Activated naive CD8-positive, alpha-beta T cell treated with anti-CD3 and anti-CD28 coated beads, Interleukin-2, amount 50 U/mL, for 24 hours (primary cell): ENCODE results near the gene DRAXIN.

ENCODE experiments used
- ATAC-seq: fragments of 150-1000 bp; cut with Tn5 transposase; one replicate; pipeline ENCODE4 v1.10.0; 2021
- DNase-seq: peaks from one replicate; pipeline ENCODE4 v3.0.0; 2021
- H3K27ac Mint-ChIP-seq: one replicate; pipeline ENCODE4 v1.8.0; 2021; ENCODE audit warnings: mild to moderate bottlenecking, mixed read lengths
- H3K27me3 Mint-ChIP-seq: one replicate; pipeline ENCODE4 v1.8.0; 2021; ENCODE audit warnings: mixed read lengths
- H3K36me3 Mint-ChIP-seq: one replicate; pipeline ENCODE4 v1.8.0; 2021; ENCODE audit warnings: low read depth, mixed read lengths
- H3K4me1 Mint-ChIP-seq: one replicate; pipeline ENCODE4 v1.8.0; 2021; ENCODE audit warnings: mixed read lengths
- H3K4me3 Mint-ChIP-seq: one replicate; pipeline ENCODE4 v1.8.0; 2021; ENCODE audit warnings: mild to moderate bottlenecking, moderate library complexity, mixed read lengths
- H3K9me3 Mint-ChIP-seq: one replicate; pipeline ENCODE4 v1.8.0; 2021; ENCODE audit warnings: mixed read lengths

The DRAXIN gene

GRCh38 chr1:11652203-11652780, 39.2 kb upstream of the DRAXIN start:
- peaks cover 26% of the 10 kb centered on the region for H3K4me1 Mint-ChIP-seq
- DNase-seq (no peak), ATAC-seq (no peak)
- H3K4me3 Mint-ChIP-seq, result no peak overlapping the region
- no peaks in the 10 kb centered on the region for H3K9me3 Mint-ChIP-seq
- H3K36me3 Mint-ChIP-seq, result no peaks in the 10 kb centered on the region
- no peak overlapping the region for H3K27ac Mint-ChIP-seq
- H3K27me3 Mint-ChIP-seq, result peaks cover 2% of the 10 kb centered on the region

GRCh38 chr1:11653101-11653860, 38.2 kb upstream of the DRAXIN start:
- ATAC-seq (no peak), DNase-seq (no peak)
- no peak overlapping the region for H3K27ac Mint-ChIP-seq
- H3K9me3 Mint-ChIP-seq, result no peaks in the 10 kb centered on the region
- peaks cover 26% of the 10 kb centered on the region for H3K4me1 Mint-ChIP-seq
- H3K4me3 Mint-ChIP-seq, result no peak overlapping the region
- H3K36me3 Mint-ChIP-seq, result no peaks in the 10 kb centered on the region
- peaks cover 2% of the 10 kb centered on the region for H3K27me3 Mint-ChIP-seq

DNA sequence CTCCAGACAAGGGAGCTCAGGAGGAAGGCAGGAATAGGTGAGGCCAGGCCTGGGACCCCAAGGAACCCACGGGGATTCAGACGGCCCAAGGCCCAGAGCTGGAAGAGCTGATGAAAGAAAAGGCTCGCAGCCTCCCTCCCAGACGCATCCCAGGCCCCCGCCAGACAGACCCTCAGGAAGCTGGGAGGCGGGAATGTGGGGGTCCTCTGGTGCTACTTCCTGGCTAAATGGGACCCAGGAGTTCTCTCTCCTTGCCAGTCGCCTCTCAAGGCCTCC, 37.7 kb upstream of the DRAXIN start:
- peaks cover 26% of the 10 kb centered on the region for H3K4me1 Mint-ChIP-seq
- no peak overlapping the region for H3K27ac Mint-ChIP-seq
- no peaks in the 10 kb centered on the region for H3K36me3 Mint-ChIP-seq
- peaks cover 2% of the 10 kb centered on the region for H3K27me3 Mint-ChIP-seq
- no peak for DNase-seq
- peak overlapping the region; percentile 17 for H3K4me3 Mint-ChIP-seq
- no peak for ATAC-seq
- no peaks in the 10 kb centered on the region for H3K9me3 Mint-ChIP-seq

DNA sequence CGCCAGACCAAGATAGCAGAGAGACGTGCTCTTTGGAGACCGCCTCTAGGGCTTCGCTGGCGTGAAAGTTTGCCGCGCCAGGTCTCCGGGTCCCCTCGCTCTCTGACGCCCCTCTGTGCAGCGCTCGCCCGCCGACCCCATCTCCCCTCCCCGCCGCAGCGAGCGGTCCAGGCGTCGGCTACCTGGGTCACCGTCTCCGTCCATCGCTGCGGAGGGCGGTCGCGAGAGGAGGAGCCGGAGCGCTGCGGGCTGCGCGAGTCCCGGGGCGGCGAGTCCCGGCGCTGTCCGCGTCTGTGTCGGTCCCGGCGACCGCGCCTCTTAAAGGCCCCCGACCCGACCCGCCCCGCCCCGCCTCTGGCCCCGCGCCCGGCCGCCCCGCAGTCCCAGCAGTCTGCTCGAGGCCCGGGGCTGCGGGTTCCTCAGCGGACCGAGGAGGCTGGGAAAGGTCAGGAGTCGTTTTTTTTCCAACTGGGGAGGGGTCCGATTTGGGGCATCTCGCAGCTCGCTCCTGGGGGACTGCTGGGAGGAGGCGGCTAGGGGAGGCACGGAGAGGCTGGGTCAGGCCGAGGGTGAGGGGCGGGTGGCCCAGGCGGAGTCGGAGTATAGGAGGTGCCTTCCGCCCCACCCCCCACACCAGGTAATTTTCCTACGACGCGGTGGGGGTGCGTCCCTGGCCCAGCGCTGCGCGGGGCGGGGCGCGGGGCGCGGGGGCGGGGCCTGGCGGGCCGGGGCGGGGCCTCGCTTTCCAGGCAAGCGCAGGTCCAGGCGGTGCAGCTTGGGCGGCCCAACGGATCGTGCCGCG, 37.2 kb upstream of the DRAXIN start, which contains the start of the genes FBXO2 and FBXO44:
FBXO2 (minus strand) TSS at position 293 of the 802 bp plus-strand sequence; CDS start at position 204, 89 bp downstream.
FBXO44 (plus strand) TSS at position 741 of the 802 bp plus-strand sequence. CDS start 959 bp downstream, outside the sequence.
- peak; percentile 69 for ATAC-seq
- peak within 1 kb of the TSS; percentile 67 for H3K4me3 Mint-ChIP-seq
- H3K36me3 Mint-ChIP-seq, result no peaks in the 10 kb centered on the region
- peaks cover 25% of the 10 kb centered on the region for H3K4me1 Mint-ChIP-seq
- peak; percentile 68 for DNase-seq
- H3K9me3 Mint-ChIP-seq, result no peaks in the 10 kb centered on the region
- peaks cover 2% of the 10 kb centered on the region for H3K27me3 Mint-ChIP-seq
- no peak within 1 kb of the TSS for H3K27ac Mint-ChIP-seq

- H3K4me3 Mint-ChIP-seq, result peak overlapping the region; percentile 64
- H3K36me3 Mint-ChIP-seq, result peaks cover 1% of the 10 kb centered on the region
- H3K27me3 Mint-ChIP-seq, result no peaks in the 10 kb centered on the region
- DNase-seq, result no peak
- H3K4me1 Mint-ChIP-seq, result peaks cover 19% of the 10 kb centered on the region
- no peaks in the 10 kb centered on the region for H3K9me3 Mint-ChIP-seq
- ATAC-seq, result peak; percentile 17
- H3K27ac Mint-ChIP-seq, result no peak overlapping the region
Measured at GRCh38 chr1:11654939-11655808, 36.3 kb upstream of the DRAXIN start.

DNA sequence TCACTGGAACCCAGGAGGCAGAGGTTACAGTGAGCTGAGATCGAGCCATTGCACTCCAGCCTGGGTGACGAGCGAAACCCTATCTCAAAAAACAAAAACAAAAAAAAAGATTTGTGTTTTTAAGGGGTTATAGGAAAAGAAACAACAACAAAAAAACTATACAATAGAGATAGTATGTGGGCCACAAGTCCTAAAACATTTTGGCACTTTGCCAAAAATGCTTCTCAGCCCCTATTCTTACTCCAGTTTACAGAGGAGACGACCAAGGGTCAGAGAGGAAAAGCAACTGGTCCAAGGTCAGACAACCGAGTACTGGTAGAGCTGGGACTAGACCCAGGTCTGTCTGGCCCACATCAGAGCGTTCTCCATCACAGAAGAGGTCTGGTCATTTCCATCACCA, 33.9 kb upstream of the DRAXIN start:
- no peak for ATAC-seq
- no peak for DNase-seq
- Mint-ChIP-seq H3K36me3 (peaks cover 1% of the 10 kb centered on the region), H3K27me3 (no peaks in the 10 kb centered on the region), H3K4me1 (peaks cover 11% of the 10 kb centered on the region), H3K27ac (no peak overlapping the region), H3K4me3 (no peak overlapping the region), H3K9me3 (no peaks in the 10 kb centered on the region)

DNA sequence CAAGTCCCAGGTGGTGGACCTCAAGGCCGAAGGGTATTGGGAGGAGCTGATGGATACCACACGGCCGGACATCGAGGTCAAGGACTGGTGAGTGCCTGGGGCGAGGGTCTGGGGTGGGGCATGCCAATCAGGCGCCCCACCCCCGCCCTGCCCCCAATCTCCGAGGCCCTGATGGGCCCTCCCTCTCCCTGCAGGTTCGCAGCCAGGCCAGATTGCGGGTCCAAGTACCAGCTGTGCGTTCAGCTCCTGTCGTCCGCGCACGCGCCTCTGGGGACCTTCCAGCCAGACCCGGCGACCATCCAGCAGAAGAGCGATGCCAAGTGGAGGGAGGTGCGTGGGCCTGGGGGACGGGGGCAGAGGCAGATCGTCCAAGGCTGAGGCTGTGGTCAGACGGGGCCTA, 33.0 kb upstream of the DRAXIN start:
- H3K4me3 Mint-ChIP-seq, result no peak overlapping the region
- peaks cover 1% of the 10 kb centered on the region for H3K36me3 Mint-ChIP-seq
- no peaks in the 10 kb centered on the region for H3K27me3 Mint-ChIP-seq
- H3K27ac Mint-ChIP-seq, result no peak overlapping the region
- DNase-seq (no peak), ATAC-seq (no peak)
- peaks cover 13% of the 10 kb centered on the region for H3K4me1 Mint-ChIP-seq
- no peaks in the 10 kb centered on the region for H3K9me3 Mint-ChIP-seq

GRCh38 chr1:11659748-11660147, 31.8 kb upstream of the DRAXIN start:
- DNase-seq (no peak), ATAC-seq (no peak)
- no peak overlapping the region for H3K27ac Mint-ChIP-seq
- H3K4me1 Mint-ChIP-seq, result peaks cover 15% of the 10 kb centered on the region
- no peaks in the 10 kb centered on the region for H3K27me3 Mint-ChIP-seq
- peaks cover 1% of the 10 kb centered on the region for H3K36me3 Mint-ChIP-seq
- no peaks in the 10 kb centered on the region for H3K9me3 Mint-ChIP-seq
- no peak overlapping the region for H3K4me3 Mint-ChIP-seq

GRCh38 chr1:11661103-11661502, 30.4 kb upstream of the DRAXIN start:
- DNase-seq (no peak), ATAC-seq (no peak)
- no peak overlapping the region for H3K4me3 Mint-ChIP-seq
- no peaks in the 10 kb centered on the region for H3K9me3 Mint-ChIP-seq
- peaks cover 9% of the 10 kb centered on the region for H3K4me1 Mint-ChIP-seq
- no peak overlapping the region for H3K27ac Mint-ChIP-seq
- no peaks in the 10 kb centered on the region for H3K27me3 Mint-ChIP-seq
- peaks cover 1% of the 10 kb centered on the region for H3K36me3 Mint-ChIP-seq

DNA sequence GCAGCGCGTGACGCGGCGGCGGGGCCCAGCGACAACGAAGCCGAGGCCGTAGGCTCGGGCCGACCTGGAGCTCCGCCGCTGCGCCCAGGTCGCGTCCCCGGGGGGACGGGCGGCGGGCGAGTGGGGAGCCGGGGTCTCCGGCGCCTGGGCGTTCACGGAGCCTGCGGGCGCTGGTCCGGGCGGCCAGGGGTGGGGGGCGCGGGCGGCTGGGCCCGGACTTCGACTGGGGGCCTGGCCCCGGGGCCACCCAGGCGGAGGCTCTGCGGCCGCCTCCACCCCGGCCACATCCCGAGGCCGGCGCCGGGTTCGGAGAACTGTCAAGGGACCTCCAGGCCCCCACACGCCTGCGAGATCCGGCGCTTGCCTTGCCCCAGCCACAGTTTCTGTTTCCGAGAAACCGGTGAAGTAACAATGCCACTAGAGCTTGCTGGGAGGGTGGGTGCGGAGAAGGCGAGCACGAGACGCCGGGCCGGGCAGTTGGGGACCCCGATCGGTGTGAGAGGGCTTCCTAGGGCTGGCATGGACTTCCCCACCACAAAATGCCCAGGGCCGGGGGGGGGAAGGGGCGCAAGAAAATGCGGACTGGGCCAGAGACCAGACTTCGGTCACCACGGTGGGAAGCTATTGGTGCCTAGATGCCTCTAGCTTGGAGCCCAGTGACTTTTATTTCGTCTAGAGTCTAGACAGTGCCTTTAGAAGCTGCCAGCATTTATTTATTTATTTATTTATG, 27.0 kb upstream of the DRAXIN start:
- Mint-ChIP-seq H3K27me3 (no peaks in the 10 kb centered on the region), H3K4me1 (peaks cover 9% of the 10 kb centered on the region), H3K4me3 (peak overlapping the region; percentile 72), H3K36me3 (peaks cover 1% of the 10 kb centered on the region), H3K27ac (peak overlapping the region; percentile 64), H3K9me3 (no peaks in the 10 kb centered on the region)
- ATAC-seq (peak; percentile 77), DNase-seq (peak; percentile 68)

- no peak for ATAC-seq
- no peak overlapping the region for H3K4me3 Mint-ChIP-seq
- H3K27ac Mint-ChIP-seq, result no peak overlapping the region
- no peaks in the 10 kb centered on the region for H3K27me3 Mint-ChIP-seq
- no peak for DNase-seq
- H3K9me3 Mint-ChIP-seq, result no peaks in the 10 kb centered on the region
- H3K36me3 Mint-ChIP-seq, result peaks cover 7% of the 10 kb centered on the region
- H3K4me1 Mint-ChIP-seq, result peaks cover 8% of the 10 kb centered on the region
Measured at GRCh38 chr1:11668516-11668915, 23.0 kb upstream of the DRAXIN start.

DNA sequence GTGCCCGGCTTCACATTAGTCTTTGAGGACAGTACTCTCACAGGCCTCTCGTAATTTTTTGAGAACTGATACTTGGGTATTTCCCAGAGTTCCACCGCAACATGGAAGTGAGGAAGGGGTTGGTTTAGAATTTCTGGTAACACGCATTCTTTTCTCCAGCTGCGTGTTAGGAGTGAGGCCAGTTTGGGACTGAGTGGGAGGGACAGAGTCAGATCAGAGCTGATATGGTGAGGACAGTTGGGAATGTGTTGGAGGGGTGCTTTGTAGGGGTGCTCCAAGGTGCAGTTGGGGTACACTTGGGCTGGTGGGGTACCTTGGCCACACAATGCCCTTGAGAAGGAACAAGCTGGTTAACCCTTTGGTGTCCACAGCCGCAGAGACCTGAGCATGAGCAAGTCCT, 20.8 kb upstream of the DRAXIN start:
- Mint-ChIP-seq H3K27ac (no peak overlapping the region), H3K4me3 (no peak overlapping the region)

GRCh38 chr1:11671205-11671543, 20.3 kb upstream of the DRAXIN start:
- H3K36me3 Mint-ChIP-seq, result peaks cover 11% of the 10 kb centered on the region
- no peaks in the 10 kb centered on the region for H3K27me3 Mint-ChIP-seq
- ATAC-seq (no peak), DNase-seq (no peak)
- no peak overlapping the region for H3K4me3 Mint-ChIP-seq
- H3K27ac Mint-ChIP-seq, result no peak overlapping the region
- no peaks in the 10 kb centered on the region for H3K9me3 Mint-ChIP-seq
- peaks cover 3% of the 10 kb centered on the region for H3K4me1 Mint-ChIP-seq

More for the DNA sequence above, 20.8 kb upstream of the DRAXIN start:
- Mint-ChIP-seq H3K9me3 (no peaks in the 10 kb centered on the region), H3K4me1 (peaks cover 4% of the 10 kb centered on the region), H3K36me3 (peaks cover 10% of the 10 kb centered on the region), H3K27me3 (no peaks in the 10 kb centered on the region)
- ATAC-seq (no peak), DNase-seq (no peak)
